HCT116 (cell line): ENCODE measurements around the gene GALNS. TPM values are rescaled to one million over a fixed set of nuclear protein-coding genes. Genes with fewer than 3 reads are reported as not detected.
A peak's percentile ranks its signal among the peaks of the same experiment; 100 is the strongest.

ENCODE experiments used
- ATAC-seq: fragments of 200-7000 bp; cut with Tn5 transposase; 2 replicates; pipeline ENCODE4 v1.9.1; 2020; ENCODE audit warnings: mild to moderate bottlenecking, moderate library complexity
- BruUV-seq: library from RNA; stranded (reverse); fragments of 400-500 nt; replicated peaks from 2 replicates; lab custom pipeline; 2021; lab: Mats Ljungman, UMichigan
- CTCF ChIA-PET: fragments of 300-600 bp; sonication (Branson Sonifier 250); formaldehyde crosslinking; loops from one replicate; lab custom pipeline; 2021; ENCODE audit warnings: antibody characterized with exemption; lab: Charles Lee
- POLR2A ChIA-PET: fragments of 300-600, 350-600 bp; sonication (Branson Sonifier 250); formaldehyde crosslinking; loops from one replicate; lab custom pipeline; 2021; ENCODE audit warnings: antibody characterized with exemption; lab: Charles Lee
- RAD21 ChIA-PET, 2 experiments: fragments of 300-600 bp; sonication (Branson Sonifier 250); formaldehyde crosslinking; loops; one replicate each; lab custom pipeline; 2023; ENCODE audit warnings: low total read pairs in 2 of 2; ENCODE audit not compliant: uncharacterized antibody in 2 of 2, unreplicated experiment in 2 of 2, low non-redundant PET in 1 of 2; lab: Charles Lee
- DNase-seq: peaks from one replicate; pipeline ENCODE4 v3.0.0-alpha.2; 2010; ENCODE audit warnings: low read depth, low spot score
- H2AFZ ChIP-seq: fragments of 200-600 bp; shearing (Covaris generic), sonication (generic); 2 replicates; pipeline ENCODE4 v1.6.1; 2017; ENCODE audit warnings: low read depth, mixed run types, mixed read lengths, antibody characterized with exemption, low read length; ENCODE audit not compliant: poor library complexity, severe bottlenecking
- H3K27ac ChIP-seq: 2 replicates; pipeline ENCODE4 v1.5.1; 2012; ENCODE audit warnings: low read depth, low read length
- H3K27me3 ChIP-seq: fragments of 200-600 bp; sonication (generic); 2 replicates; pipeline ENCODE4 v1.6.1; 2016; ENCODE audit warnings: mixed run types, low read length, mixed read lengths; ENCODE audit not compliant: insufficient read depth
- H3K36me3 ChIP-seq, 2 experiments: fragments of 200-500 bp in 1 of 2; fragments of 200-600 bp in 1 of 2; sonication (Bioruptor generic) in 1 of 2; sonication (generic) in 1 of 2; 2 replicates each; pipeline versions ENCODE4 v1.5.1 to v1.6.1; 2014 to 2016; ENCODE audit warnings: low read length in 2 of 2, inconsistent platforms in 1 of 2, mixed read lengths in 1 of 2, mixed run types in 1 of 2; ENCODE audit not compliant: insufficient read depth in 2 of 2, control insufficient read depth in 1 of 2
- H3K4me1 ChIP-seq, 2 experiments: fragments of 200-600 bp in 1 of 2; sonication (generic) in 1 of 2; 2 replicates each; pipeline versions ENCODE4 v1.5.1 to v1.6.1; 2012 to 2017; ENCODE audit warnings: low read length in 2 of 2, inconsistent platforms in 1 of 2, mild to moderate bottlenecking in 1 of 2, mixed read lengths in 1 of 2, mixed run types in 1 of 2, moderate library complexity in 1 of 2; ENCODE audit not compliant: insufficient read depth in 2 of 2, control insufficient read depth in 1 of 2
- H3K4me2 ChIP-seq: fragments of 200-600 bp; sonication (generic); 2 replicates; pipeline ENCODE4 v1.6.1; 2017; ENCODE audit warnings: mixed run types, low read length, mixed read lengths
- H3K4me3 ChIP-seq, 2 experiments: fragments of 200-600 bp in 1 of 2; sonication (generic) in 1 of 2; replicated peaks in 1 of 2; 2 replicates each; pipeline ENCODE4 v1.5.1; 2011 to 2016; ENCODE audit warnings: low read length in 2 of 2, control low read depth in 1 of 2, low read depth in 1 of 2, mild to moderate bottlenecking in 1 of 2, mixed read lengths in 1 of 2, mixed run types in 1 of 2
- H3K79me2 ChIP-seq: fragments of 200-600 bp; sonication (generic); 2 replicates; pipeline ENCODE4 v1.6.1; 2017; ENCODE audit warnings: mild to moderate bottlenecking, mixed run types, low read length, moderate library complexity, mixed read lengths; ENCODE audit not compliant: insufficient read depth
- H3K9ac ChIP-seq: fragments of 200-600 bp; sonication (generic); 2 replicates; pipeline ENCODE4 v1.6.1; 2016; ENCODE audit warnings: low read length, mixed read lengths
- H3K9me2 ChIP-seq: fragments of 200-600 bp; sonication (generic), shearing (Covaris generic); 2 replicates; pipeline ENCODE4 v1.6.1; 2017; ENCODE audit warnings: mixed run types, mild to moderate bottlenecking, moderate library complexity; ENCODE audit not compliant: insufficient read depth
- H3K9me3 ChIP-seq, 2 experiments: fragments of 200-500 bp in 1 of 2; fragments of 200-600 bp in 1 of 2; sonication (Bioruptor generic) in 1 of 2; sonication (generic) in 1 of 2; 2 replicates each; pipeline ENCODE4 v1.6.1; 2014 to 2017; ENCODE audit warnings: low read length in 2 of 2, mixed read lengths in 2 of 2, inconsistent platforms in 1 of 2, low read depth in 1 of 2, mild to moderate bottlenecking in 1 of 2, mixed run types in 1 of 2, moderate library complexity in 1 of 2; ENCODE audit not compliant: control insufficient read depth in 1 of 2, insufficient read depth in 1 of 2
- H4K20me1 ChIP-seq: fragments of 200-600 bp; sonication (generic), shearing (Covaris generic); 2 replicates; pipeline ENCODE4 v1.6.1; 2017; ENCODE audit warnings: mixed run types, mild to moderate bottlenecking, moderate library complexity; ENCODE audit not compliant: insufficient read depth
- MAX ChIP-seq: IDR thresholded peaks from 2 replicates; pipeline ENCODE4 v1.6.1; 2012
- POLR2AphosphoS5 ChIP-seq: IDR thresholded peaks from 2 replicates; pipeline ENCODE4 v1.6.1; 2011; ENCODE audit warnings: mild to moderate bottlenecking, low read depth, low read length, moderate library complexity
- YY1 ChIP-seq: IDR thresholded peaks from 2 replicates; pipeline ENCODE4 v1.6.1; 2011; ENCODE audit warnings: low read length, low read depth, moderate library complexity, mild to moderate bottlenecking; ENCODE audit not compliant: insufficient replicate concordance; ENCODE audit errors: extremely low read depth
- intact Hi-C: fragments of 100-400 bp; cut with micrococcal nuclease; formaldehyde crosslinking; loops from 2 replicates; pipeline ENCODE4 v1.10.0; 2022
- total RNA-seq: library from RNA; stranded (reverse); gene quantifications from one replicate; pipeline ENCODE4 v1.2.1, GENCODE V29; 2021; ENCODE audit not compliant: unreplicated experiment
- TF ChIP-seq, protein P1 (sequence below), 3 experiments: fragments of 200-600 bp in 1 of 3; sonication (generic) in 1 of 3; IDR thresholded peaks in 2 of 3; conservative IDR thresholded peaks in 1 of 3; 2 replicates each; pipeline ENCODE4 v1.5.1; 2012 to 2017; ENCODE audit warnings: low read depth in 2 of 3, low read length in 2 of 3, antibody characterized with exemption in 1 of 3, borderline replicate concordance in 1 of 3, control low read depth in 1 of 3, mild to moderate bottlenecking in 1 of 3, mixed read lengths in 1 of 3, mixed run types in 1 of 3, moderate library complexity in 1 of 3; ENCODE audit not compliant: insufficient read depth in 1 of 3

Gene GALNS
- total RNA-seq, 1 experiment from 2014 or later, result 44.6 TPM

DNA sequence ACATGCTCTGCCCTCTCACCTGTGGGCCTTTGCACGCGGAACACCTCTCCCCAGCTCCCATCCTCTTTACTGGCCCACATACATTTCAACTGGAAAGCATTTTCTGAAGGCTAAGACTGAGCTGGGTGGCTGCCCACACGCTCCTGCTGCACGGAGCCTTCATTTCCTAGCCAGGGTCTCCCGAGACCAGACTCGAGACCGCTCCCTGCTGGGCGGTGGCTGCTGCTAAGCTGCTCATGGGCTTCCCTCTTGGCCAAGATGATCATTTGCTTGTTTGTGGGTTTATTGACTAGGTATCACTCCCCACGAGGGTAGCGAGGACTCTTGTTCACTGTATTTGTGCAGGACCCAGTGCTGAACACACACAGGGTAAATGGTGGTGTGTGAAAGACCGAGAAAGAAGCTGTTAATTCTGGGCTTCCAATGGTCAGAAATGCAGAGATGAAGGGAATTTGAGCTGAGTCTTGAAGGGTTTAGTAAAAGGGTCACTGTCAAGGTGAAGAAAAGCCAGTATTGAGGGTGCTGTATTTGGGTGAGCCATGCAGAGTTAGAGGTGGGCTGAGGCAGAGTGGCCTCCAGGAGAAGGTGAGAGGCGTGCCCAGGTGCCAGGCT is 1.1 kb upstream of the GALNS start:
- Histone ChIP-seq H3K27me3 (no peaks in the 10 kb centered on the region), H3K4me2 (peak overlapping the region; percentile 75), H3K36me3 (peaks cover 25 to 28% of the 10 kb centered on the region in 2 experiments; a peak in 3 of 4 replicates), H3K9me2 (no peaks in the 10 kb centered on the region), H4K20me1 (no peaks in the 10 kb centered on the region), H3K9ac (peak overlapping the region; percentile 92), H3K27ac (peak overlapping the region; percentile 82), H3K9me3 (no peaks in the 10 kb centered on the region), H2AFZ (no peak overlapping the region), H3K4me3 (peak overlapping the region; percentile 89 to 100), H3K4me1 (peaks cover 19 to 26% of the 10 kb centered on the region in 2 experiments), H3K79me2 (peaks cover 29% of the 10 kb centered on the region)
- POLR2A ChIA-PET, result interaction anchor here (1.0 to 1.6 kb wide), 2 partner anchors 9 to 120 kb away, joined by 4 to 5 read pairs; no protein-coding TSS in a partner anchor
- TF ChIP-seq POLR2AphosphoS5, result peak; percentile 17; the same call in 1 of the 2 replicates
- peak; percentile 66 for TF ChIP-seq YY1
- TF ChIP-seq, protein P1, sequence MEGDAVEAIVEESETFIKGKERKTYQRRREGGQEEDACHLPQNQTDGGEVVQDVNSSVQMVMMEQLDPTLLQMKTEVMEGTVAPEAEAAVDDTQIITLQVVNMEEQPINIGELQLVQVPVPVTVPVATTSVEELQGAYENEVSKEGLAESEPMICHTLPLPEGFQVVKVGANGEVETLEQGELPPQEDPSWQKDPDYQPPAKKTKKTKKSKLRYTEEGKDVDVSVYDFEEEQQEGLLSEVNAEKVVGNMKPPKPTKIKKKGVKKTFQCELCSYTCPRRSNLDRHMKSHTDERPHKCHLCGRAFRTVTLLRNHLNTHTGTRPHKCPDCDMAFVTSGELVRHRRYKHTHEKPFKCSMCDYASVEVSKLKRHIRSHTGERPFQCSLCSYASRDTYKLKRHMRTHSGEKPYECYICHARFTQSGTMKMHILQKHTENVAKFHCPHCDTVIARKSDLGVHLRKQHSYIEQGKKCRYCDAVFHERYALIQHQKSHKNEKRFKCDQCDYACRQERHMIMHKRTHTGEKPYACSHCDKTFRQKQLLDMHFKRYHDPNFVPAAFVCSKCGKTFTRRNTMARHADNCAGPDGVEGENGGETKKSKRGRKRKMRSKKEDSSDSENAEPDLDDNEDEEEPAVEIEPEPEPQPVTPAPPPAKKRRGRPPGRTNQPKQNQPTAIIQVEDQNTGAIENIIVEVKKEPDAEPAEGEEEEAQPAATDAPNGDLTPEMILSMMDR (IDR thresholded peaks at IDR 0.05 in 2 of 3, conservative IDR thresholded peaks at IDR 0.05 in 1 of 3; ENCODE audit: borderline replicate concordance in 1 of 3, insufficient read depth in 1 of 3, low read depth in 2 of 3, low read length in 2 of 3), result peak in 2 of 3 experiments; percentile 96; a peak in 4 of 6 replicates
- no peak for TF ChIP-seq MAX
- CTCF ChIA-PET, result interaction anchor here (0.8 to 2.1 kb wide), 10 partner anchors 14 to 360 kb away, joined by 3 to 11 read pairs (median 5); partner anchors contain the start of genes CDH15 and ZNF778
- intact Hi-C loops, result loop anchor here (1.0 to 2.0 kb wide), 3 partner anchors 42 to 359 kb away; partner anchors contain the start of gene ZNF778
- RAD21 ChIA-PET, result interaction anchor here (0.7 to 0.8 kb wide), 2 partner anchors 45 to 66 kb away, joined by 3 read pairs; no protein-coding TSS in a partner anchor
- ATAC-seq (peak; percentile 68), DNase-seq (peak; percentile 55)
- no TSS peak for BruUV-seq
